Keratinocyte (primary cell): ENCODE measurements around the gene CKMT2.

ENCODE experiments used
- CTCF ChIP-seq, 3 experiments: IDR thresholded peaks in 1 of 3; conservative IDR thresholded peaks in 1 of 3; optimal IDR thresholded peaks in 1 of 3; 2 replicates in 2 of 3; 3 replicates in 1 of 3; pipeline versions ENCODE3 to v1.5.1; 2011; ENCODE audit warnings: low read length in 3 of 3, mild to moderate bottlenecking in 3 of 3, moderate library complexity in 2 of 3, control low read depth in 1 of 3, inconsistent platforms in 1 of 3; ENCODE audit not compliant: insufficient read depth in 2 of 3; ENCODE audit errors: extremely low read depth in 1 of 3
- EZH2 ChIP-seq: IDR thresholded peaks from one replicate; pipeline ENCODE4 v1.6.1; 2012; ENCODE audit warnings: inconsistent platforms, mild to moderate bottlenecking, low read length, moderate library complexity

GRCh38 chr5:81303563-81303962 lies 70.4 kb downstream of the CKMT2 start:
- no peak for TF ChIP-seq CTCF (optimal IDR thresholded peaks at IDR 0.05 in 1 of 3, IDR thresholded peaks at IDR 0.05 in 1 of 3, conservative IDR thresholded peaks at IDR 0.05 in 1 of 3; ENCODE audit: extremely low read depth in 1 of 3, insufficient read depth in 2 of 3, low read length in 3 of 3)
- TF ChIP-seq EZH2 = no peak
